Measurements from ENCODE around the gene KCNMA1. TPM values are rescaled to one million over a fixed set of nuclear protein-coding genes. Genes with fewer than 3 reads are reported as not detected.

KCNMA1 gene
- total and polyA plus RNA-seq, 2 donors (not counting 1 experiment from before 2014, with no cell fraction given): 0.82 to 3.1 TPM

DNA sequence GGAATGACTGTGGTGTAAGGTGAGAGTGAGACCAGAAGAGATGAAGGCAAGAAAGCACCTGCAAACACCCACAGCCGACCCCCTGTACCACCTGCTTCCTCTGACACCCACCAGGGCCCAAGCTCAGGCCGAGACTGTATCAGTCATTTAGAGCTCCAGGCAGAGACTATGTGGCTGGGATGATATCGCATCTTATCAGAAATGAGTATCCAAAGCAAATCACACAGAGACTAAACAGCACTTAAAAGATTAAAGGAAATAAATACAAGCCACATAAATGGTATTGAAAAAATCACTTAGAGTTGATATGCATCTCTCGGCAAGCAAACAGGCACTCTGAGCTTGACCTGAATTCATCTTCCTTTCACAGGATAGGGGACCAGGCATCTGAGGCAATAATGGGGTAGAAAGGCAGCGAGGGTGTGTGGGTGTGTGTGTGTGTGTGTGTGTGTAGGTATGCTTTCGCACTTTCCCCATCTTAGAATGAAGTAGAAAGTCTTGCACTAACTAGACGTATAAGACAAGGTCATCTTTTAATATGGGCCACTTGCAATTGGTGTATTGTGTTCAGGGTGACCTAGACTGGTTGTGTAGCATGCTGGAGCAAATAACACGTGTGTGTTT lies 665.9 kb downstream of the KCNMA1 start:
- DNase-seq: no peak
- Mint-ChIP-seq H3K4me1 (no peaks in the 10 kb centered on the region), H3K27ac (no peak overlapping the region), H3K4me3 (no peak overlapping the region), H3K27me3 (peaks cover 4% of the 10 kb centered on the region), H3K9me3 (ENCODE audit: insufficient read depth) (no peaks in the 10 kb centered on the region)
- H2AFZ ChIP-seq (ENCODE audit: insufficient read depth, low read depth, low read length, poor library complexity, severe bottlenecking): no peak overlapping the region
- H3K4me3 ChIP-seq (ENCODE audit: control extremely low read depth in 1 of 5, extremely low read depth in 1 of 5, insufficient read depth in 1 of 5, low read depth in 2 of 5, low read length in 4 of 5): no peak overlapping the region
- H3K79me2 ChIP-seq (ENCODE audit: control insufficient read depth, insufficient read depth, low read length): no peaks in the 10 kb centered on the region
- H4K20me1 ChIP-seq (ENCODE audit: control insufficient read depth, insufficient read depth, low read length, poor library complexity, severe bottlenecking): no peaks in the 10 kb centered on the region
- peaks cover 0 to 6% (median 0%) of the 10 kb centered on the region in 3 donors for H3K9me3 ChIP-seq (ENCODE audit: control extremely low read depth in 1 of 3, control insufficient read depth in 2 of 3, insufficient read depth in 1 of 3, low read length in 2 of 3)
- H3K9ac ChIP-seq (ENCODE audit: low read length): no peak overlapping the region
- no peak for ATAC-seq (ENCODE audit: low read depth)
- peaks cover 0 to 2% (median 0%) of the 10 kb centered on the region in 4 experiments for H3K27me3 ChIP-seq (replicated peaks in 1 of 4; ENCODE audit: control extremely low read depth in 1 of 4, control insufficient read depth in 3 of 4, insufficient read depth in 4 of 4, low read length in 3 of 4)
- no peak overlapping the region for H3K27ac ChIP-seq (ENCODE audit: low read length in 2 of 2)
- no peaks in the 10 kb centered on the region for H3K36me3 ChIP-seq (replicated peaks in 1 of 2; ENCODE audit: control extremely low read depth in 1 of 2, control insufficient read depth in 1 of 2, extremely low read depth in 1 of 2, insufficient read depth in 2 of 2, low read length in 1 of 2)
- H3K4me2 ChIP-seq (replicated peaks; ENCODE audit: low read depth, low read length, poor library complexity, severe bottlenecking): no peak overlapping the region
- ChIA-PET POLR2A (no interaction called here), CTCF (interaction anchor here (4.4 kb wide), 1 partner anchor 12 kb away, joined by 25 read pairs; no protein-coding TSS in a partner anchor)
- TF ChIP-seq EZH2 (IDR thresholded peaks at IDR 0.05; ENCODE audit: borderline replicate concordance, insufficient read depth, low read depth, low read length, poor library complexity, severe bottlenecking): no peak
- TF ChIP-seq, protein P1, sequence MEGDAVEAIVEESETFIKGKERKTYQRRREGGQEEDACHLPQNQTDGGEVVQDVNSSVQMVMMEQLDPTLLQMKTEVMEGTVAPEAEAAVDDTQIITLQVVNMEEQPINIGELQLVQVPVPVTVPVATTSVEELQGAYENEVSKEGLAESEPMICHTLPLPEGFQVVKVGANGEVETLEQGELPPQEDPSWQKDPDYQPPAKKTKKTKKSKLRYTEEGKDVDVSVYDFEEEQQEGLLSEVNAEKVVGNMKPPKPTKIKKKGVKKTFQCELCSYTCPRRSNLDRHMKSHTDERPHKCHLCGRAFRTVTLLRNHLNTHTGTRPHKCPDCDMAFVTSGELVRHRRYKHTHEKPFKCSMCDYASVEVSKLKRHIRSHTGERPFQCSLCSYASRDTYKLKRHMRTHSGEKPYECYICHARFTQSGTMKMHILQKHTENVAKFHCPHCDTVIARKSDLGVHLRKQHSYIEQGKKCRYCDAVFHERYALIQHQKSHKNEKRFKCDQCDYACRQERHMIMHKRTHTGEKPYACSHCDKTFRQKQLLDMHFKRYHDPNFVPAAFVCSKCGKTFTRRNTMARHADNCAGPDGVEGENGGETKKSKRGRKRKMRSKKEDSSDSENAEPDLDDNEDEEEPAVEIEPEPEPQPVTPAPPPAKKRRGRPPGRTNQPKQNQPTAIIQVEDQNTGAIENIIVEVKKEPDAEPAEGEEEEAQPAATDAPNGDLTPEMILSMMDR (IDR thresholded peaks at IDR 0.05): no peak
- no peaks in the 10 kb centered on the region for H3K4me1 ChIP-seq (ENCODE audit: control insufficient read depth in 2 of 2, insufficient read depth in 2 of 2, low read length in 2 of 2)
- 77% methylated on average over 3 of the region's 8 CpGs for WGBS (ENCODE audit: insufficient coverage)
- intact Hi-C loops (cut with micrococcal nuclease): no loop called here

GRCh38 chr10:76970711-76971519 lies 666.7 kb downstream of the KCNMA1 start:
- intact Hi-C loops (cut with micrococcal nuclease): no loop called here
- H3K27ac Mint-ChIP-seq: no peak overlapping the region
- no peak overlapping the region for H2AFZ ChIP-seq (ENCODE audit: insufficient read depth, low read depth, low read length, poor library complexity, severe bottlenecking)
- DNase-seq (no peak), ATAC-seq (ENCODE audit: low read depth) (no peak)
- H3K79me2 ChIP-seq (ENCODE audit: control insufficient read depth, insufficient read depth, low read length): no peaks in the 10 kb centered on the region
- H3K4me3 ChIP-seq (ENCODE audit: control extremely low read depth in 1 of 5, extremely low read depth in 1 of 5, insufficient read depth in 1 of 5, low read depth in 2 of 5, low read length in 4 of 5): no peak overlapping the region
- H3K36me3 ChIP-seq (replicated peaks in 1 of 2; ENCODE audit: control extremely low read depth in 1 of 2, control insufficient read depth in 1 of 2, extremely low read depth in 1 of 2, insufficient read depth in 2 of 2, low read length in 1 of 2): no peaks in the 10 kb centered on the region
- no peaks in the 10 kb centered on the region for H3K4me1 Mint-ChIP-seq
- no peak overlapping the region for H3K27ac ChIP-seq (ENCODE audit: low read length in 2 of 2)
- H4K20me1 ChIP-seq (ENCODE audit: control insufficient read depth, insufficient read depth, low read length, poor library complexity, severe bottlenecking): no peaks in the 10 kb centered on the region
- H3K4me2 ChIP-seq (replicated peaks; ENCODE audit: low read depth, low read length, poor library complexity, severe bottlenecking): no peak overlapping the region
- no peak overlapping the region for H3K9ac ChIP-seq (ENCODE audit: low read length)
- H3K4me1 ChIP-seq (ENCODE audit: control insufficient read depth in 2 of 2, insufficient read depth in 2 of 2, low read length in 2 of 2): no peaks in the 10 kb centered on the region
- WGBS (ENCODE audit: insufficient coverage): 92% methylated on average over 4 of the region's 6 CpGs
- CTCF ChIA-PET: interaction anchor here (1.3 to 4.4 kb wide), 2 partner anchors 13 to 34 kb away, joined by 3 to 25 read pairs; no protein-coding TSS in a partner anchor
- TF ChIP-seq, protein P1 (IDR thresholded peaks at IDR 0.05): no peak
- TF ChIP-seq EZH2 (IDR thresholded peaks at IDR 0.05; ENCODE audit: borderline replicate concordance, insufficient read depth, low read depth, low read length, poor library complexity, severe bottlenecking): no peak
- H3K4me3 Mint-ChIP-seq: no peak overlapping the region
- peaks cover 4% of the 10 kb centered on the region for H3K27me3 Mint-ChIP-seq
- peaks cover 0 to 2% (median 0%) of the 10 kb centered on the region in 4 experiments for H3K27me3 ChIP-seq (replicated peaks in 1 of 4; ENCODE audit: control extremely low read depth in 1 of 4, control insufficient read depth in 3 of 4, insufficient read depth in 4 of 4, low read length in 3 of 4)
- H3K9me3 Mint-ChIP-seq (ENCODE audit: insufficient read depth): no peaks in the 10 kb centered on the region
- H3K9me3 ChIP-seq (ENCODE audit: control extremely low read depth in 1 of 3, control insufficient read depth in 2 of 3, insufficient read depth in 1 of 3, low read length in 2 of 3): peaks cover 0 to 6% (median 0%) of the 10 kb centered on the region in 3 donors
- POLR2A ChIA-PET: no interaction called here

All from B cell (primary cell).